Natural killer cell (primary cell): Measurements from ENCODE around the gene RHOBTB1. TPM values are rescaled to one million over a fixed set of nuclear protein-coding genes. Genes with fewer than 3 reads are reported as not detected.
"Not testable (repeated sequence)": the region's sequence is repeated elsewhere in the genome, so short reads cannot be mapped to it uniquely, and the experiment has no call there.

Experiments
- ATAC-seq, 3 donors: fragments of 150-1000 bp in 2 of 3; fragments of 200-7000 bp in 1 of 3; cut with Tn5 transposase; 1 replicate in 1 of 3; 2 replicates in 2 of 3; pipeline ENCODE4 v1.10.0; 2021; ENCODE audit warnings: mild to moderate bottlenecking in 2 of 3, moderate library complexity in 2 of 3
- DNase-seq, 2 donors: peaks; one replicate each; pipeline versions ENCODE4 v3.0.0 to v3.0.0-alpha.2; 2013 to 2021; ENCODE audit warnings: mixed read lengths in 1 of 2
- H3K27ac ChIP-seq: one replicate; pipeline ENCODE4 v1.5.1; 2013; ENCODE audit warnings: mild to moderate bottlenecking, low read length
- H3K27me3 ChIP-seq: one replicate; pipeline ENCODE4 v1.6.1; 2013; ENCODE audit warnings: low read length; ENCODE audit not compliant: control insufficient read depth, insufficient read depth
- H3K36me3 ChIP-seq: one replicate; pipeline ENCODE4 v1.6.1; 2013; ENCODE audit warnings: low read length; ENCODE audit not compliant: control insufficient read depth, insufficient read depth
- H3K4me1 ChIP-seq: one replicate; pipeline ENCODE4 v1.6.1; 2013; ENCODE audit warnings: low read length; ENCODE audit not compliant: control insufficient read depth, insufficient read depth
- H3K4me3 ChIP-seq: one replicate; pipeline ENCODE4 v1.5.1; 2013; ENCODE audit warnings: low read length
- H3K9me3 ChIP-seq: one replicate; pipeline ENCODE4 v1.6.1; 2013; ENCODE audit warnings: low read length; ENCODE audit not compliant: control insufficient read depth, insufficient read depth
- H3K27ac Mint-ChIP-seq, 2 donors: one replicate each; pipeline ENCODE4 v1.8.0; 2022; ENCODE audit warnings: mild to moderate bottlenecking in 2 of 2, mixed read lengths in 2 of 2, moderate library complexity in 1 of 2
- H3K27me3 Mint-ChIP-seq, 2 donors: one replicate each; pipeline ENCODE4 v1.8.0; 2022; ENCODE audit warnings: low read depth in 2 of 2, mixed read lengths in 2 of 2
- H3K36me3 Mint-ChIP-seq: one replicate; pipeline ENCODE4 v1.8.0; 2022; ENCODE audit warnings: mixed read lengths
- H3K4me1 Mint-ChIP-seq, 2 donors: one replicate each; pipeline ENCODE4 v1.8.0; 2022; ENCODE audit warnings: mixed read lengths in 2 of 2
- H3K4me3 Mint-ChIP-seq: one replicate; pipeline ENCODE4 v1.8.0; 2022; ENCODE audit warnings: mild to moderate bottlenecking, moderate library complexity, mixed read lengths
- H3K9me3 Mint-ChIP-seq, 2 donors: one replicate each; pipeline ENCODE4 v1.8.0; 2022; ENCODE audit warnings: mixed read lengths in 2 of 2
- CTCF ChIP-seq: fragments of 200-600 bp; IDR thresholded peaks from one replicate; pipeline ENCODE4 v1.8.0; 2022; ENCODE audit warnings: antibody characterized with exemption
- WGBS: methylation state at CpG from one replicate; pipeline ENCODE4 v1.1.7; 2013; ENCODE audit warnings: missing lambda C conversion rate; ENCODE audit not compliant: insufficient coverage; 5-methylcytosine and 5-hydroxymethylcytosine counted together
- intact Hi-C: fragments of 100-400 bp; cut with micrococcal nuclease; formaldehyde crosslinking; loops from one replicate; pipeline ENCODE4 v1.14.2; 2022
- total RNA-seq, 4 donors: library from RNA; stranded (reverse); fragments of 120-200 nt in 1 of 4; gene quantifications; one replicate each; pipeline versions ENCODE4 v1.2.3 to v1.2.4, GENCODE V29; 2013 to 2022

The RHOBTB1 gene
- total RNA-seq, 3 donors from 2014 or later (not counting 1 experiment from before 2014, with no cell fraction given): 0.97 to 1.9 (median 1.1) TPM

- H3K4me3 ChIP-seq: no peak overlapping the region
- no peak overlapping the region for H3K27ac Mint-ChIP-seq
- no peaks in the 10 kb centered on the region for H3K9me3 Mint-ChIP-seq
- no peaks in the 10 kb centered on the region for H3K4me1 Mint-ChIP-seq
- H3K27me3 Mint-ChIP-seq: no peaks in the 10 kb centered on the region
- H3K4me3 Mint-ChIP-seq: no peak overlapping the region
- no peaks in the 10 kb centered on the region for H3K36me3 Mint-ChIP-seq
- intact Hi-C loops: no loop called here
- no peaks in the 10 kb centered on the region for H3K36me3 ChIP-seq
- no peak for DNase-seq
- WGBS: 70% methylated on average over 1 of the region's 1 CpG
- no peak for ATAC-seq
- H3K27me3 ChIP-seq: no peaks in the 10 kb centered on the region
- TF ChIP-seq CTCF: no peak
- H3K27ac ChIP-seq: no peak overlapping the region
- no peaks in the 10 kb centered on the region for H3K9me3 ChIP-seq
- no peaks in the 10 kb centered on the region for H3K4me1 ChIP-seq
Observed at GRCh38 chr10:60845038-60845437, 98.9 kb downstream of the RHOBTB1 start.

GRCh38 chr10:60842694-60843093 is 101.3 kb downstream of the RHOBTB1 start:
- ATAC-seq (no peak), DNase-seq (no peak)
- WGBS: 74% methylated on average over 1 of the region's 1 CpG
- no peaks in the 10 kb centered on the region for H3K36me3 Mint-ChIP-seq
- Histone ChIP-seq H3K9me3 (no peaks in the 10 kb centered on the region), H3K4me1 (no peaks in the 10 kb centered on the region), H3K27me3 (no peaks in the 10 kb centered on the region), H3K4me3 (no peak overlapping the region), H3K27ac (no peak overlapping the region), H3K36me3 (no peaks in the 10 kb centered on the region)
- no peak overlapping the region for H3K4me3 Mint-ChIP-seq
- no peaks in the 10 kb centered on the region for H3K4me1 Mint-ChIP-seq
- intact Hi-C loops: no loop called here
- H3K9me3 Mint-ChIP-seq: no peaks in the 10 kb centered on the region
- H3K27me3 Mint-ChIP-seq: no peaks in the 10 kb centered on the region
- no peak overlapping the region for H3K27ac Mint-ChIP-seq
- no peak for TF ChIP-seq CTCF

GRCh38 chr10:60841227-60841626 is 102.8 kb downstream of the RHOBTB1 start:
- H3K27me3 Mint-ChIP-seq, H3K27ac Mint-ChIP-seq, H3K4me3 ChIP-seq, H3K9me3 Mint-ChIP-seq, H3K36me3 ChIP-seq, H3K36me3 Mint-ChIP-seq, H3K4me3 Mint-ChIP-seq, H3K4me1 ChIP-seq, H3K27me3 ChIP-seq, ATAC-seq, H3K4me1 Mint-ChIP-seq, H3K27ac ChIP-seq, DNase-seq, H3K9me3 ChIP-seq, intact Hi-C loops: not testable (repeated sequence)
- WGBS: 94% methylated on average over 5 of the region's 10 CpGs

- no peak for TF ChIP-seq CTCF
- H3K27ac ChIP-seq: no peak overlapping the region
Observed at GRCh38 chr10:60835049-60835448, 108.9 kb downstream of the RHOBTB1 start.

More at GRCh38 chr10:60835049-60835448, 108.9 kb downstream of the RHOBTB1 start:
- ATAC-seq (no peak), DNase-seq (no peak)
- no peaks in the 10 kb centered on the region for H3K4me1 ChIP-seq
- Mint-ChIP-seq H3K4me3 (no peak overlapping the region), H3K4me1 (no peaks in the 10 kb centered on the region), H3K9me3 (no peaks in the 10 kb centered on the region), H3K36me3 (no peaks in the 10 kb centered on the region), H3K27ac (no peak overlapping the region), H3K27me3 (no peaks in the 10 kb centered on the region)
- H3K9me3 ChIP-seq: no peaks in the 10 kb centered on the region
- no peaks in the 10 kb centered on the region for H3K36me3 ChIP-seq
- H3K27me3 ChIP-seq: no peaks in the 10 kb centered on the region
- WGBS: 100% methylated on average over 2 of the region's 2 CpGs
- intact Hi-C loops: no loop called here
- H3K4me3 ChIP-seq: no peak overlapping the region
